ENCODE results near the gene PLAC8L1.

DNA sequence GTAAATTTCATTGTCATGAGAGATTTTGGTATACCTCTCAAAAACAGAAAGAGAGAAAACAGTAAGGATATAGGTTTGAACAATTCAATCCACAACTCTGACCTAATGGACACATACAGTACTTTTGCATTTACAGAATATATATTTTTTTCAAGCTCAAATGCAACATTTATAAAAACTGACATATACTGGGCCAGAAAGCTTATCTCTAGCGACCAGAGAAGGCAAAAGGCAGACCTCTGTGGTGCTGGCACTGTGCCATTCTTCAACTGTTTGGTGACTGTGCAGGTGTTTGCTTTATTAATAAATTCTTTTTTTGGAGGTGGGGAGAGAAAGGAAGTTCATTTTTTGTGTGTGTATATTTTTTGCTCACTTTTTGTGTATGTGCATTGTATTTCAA lies 6.0 kb upstream of the PLAC8L1 start:
- TF ChIP-seq EZH2 (IDR thresholded peaks at IDR 0.05) (no peak), POLR2AphosphoS5 (IDR thresholded peaks at IDR 0.05; ENCODE audit: borderline replicate concordance, low read depth, low read length) (no peak), FOXP2 (optimal IDR thresholded peaks at IDR 0.05; ENCODE audit: control extremely low read depth, extremely low read length, insufficient read depth) (no peak)
